GM12865 (cell line): ENCODE data around the gene CENPH.
A peak's percentile ranks its signal among the peaks of the same experiment; 100 is the strongest.
"Not testable (repeated sequence)": the region's sequence is repeated elsewhere in the genome, so short reads cannot be mapped to it uniquely, and the experiment has no call there.

Experiments
- DNase-seq: peaks from one replicate; pipeline ENCODE4 v3.0.0; 2010; ENCODE audit warnings: low read depth
- H3K4me3 ChIP-seq: 2 replicates; pipeline ENCODE4 v1.5.1; 2011; ENCODE audit warnings: mild to moderate bottlenecking, low read depth, low read length, control low read depth
- TF ChIP-seq, protein P1 (sequence below): IDR thresholded peaks from 2 replicates; pipeline ENCODE4 v1.5.1; 2011; ENCODE audit warnings: low read length, control low read depth, low read depth, inconsistent platforms; ENCODE audit not compliant: insufficient read depth; ENCODE audit errors: missing control alignments

CENPH gene

DNA sequence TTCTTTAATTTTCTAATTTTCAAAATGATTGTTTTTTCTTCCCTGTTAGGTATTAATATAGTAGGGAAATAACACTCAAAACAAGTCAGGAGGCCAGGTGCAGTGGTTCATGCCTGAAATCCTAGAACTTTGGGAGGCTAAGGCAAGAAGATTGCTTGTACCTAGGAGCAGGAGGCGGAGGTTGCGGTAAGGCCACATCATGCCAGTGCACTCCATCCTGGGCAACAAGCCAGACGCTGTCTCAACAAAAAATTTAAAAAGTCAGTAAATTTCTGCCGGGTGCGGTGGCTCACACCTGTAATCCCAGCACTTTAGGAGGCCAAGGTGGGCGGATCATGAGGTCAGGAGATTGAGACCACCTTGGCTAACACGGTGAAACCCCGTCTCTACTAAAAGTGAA lies 35.1 kb downstream of the CENPH start:
- DNase-seq = no peak

DNA sequence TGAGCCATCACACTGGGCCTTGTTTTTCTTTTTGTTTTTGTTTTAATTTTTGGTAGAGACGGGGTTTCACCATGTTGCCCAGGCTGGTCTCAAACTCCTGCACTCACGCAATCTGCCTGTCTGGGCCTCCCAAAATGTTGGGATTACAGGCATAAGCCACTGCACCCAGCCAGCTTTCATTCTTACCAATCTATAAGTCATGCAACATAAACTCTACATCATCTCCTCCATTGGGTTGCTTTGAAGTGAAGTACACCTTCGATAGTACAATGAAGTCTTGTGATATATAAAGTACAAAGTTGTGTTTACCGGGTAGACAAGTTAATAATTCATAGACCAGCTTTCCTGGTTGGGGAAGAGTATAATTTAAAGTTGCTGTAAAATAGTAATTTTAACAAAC lies 36.5 kb downstream of the CENPH start:
- no peak overlapping the region for H3K4me3 ChIP-seq
- no peak for DNase-seq
- TF ChIP-seq, protein P1, sequence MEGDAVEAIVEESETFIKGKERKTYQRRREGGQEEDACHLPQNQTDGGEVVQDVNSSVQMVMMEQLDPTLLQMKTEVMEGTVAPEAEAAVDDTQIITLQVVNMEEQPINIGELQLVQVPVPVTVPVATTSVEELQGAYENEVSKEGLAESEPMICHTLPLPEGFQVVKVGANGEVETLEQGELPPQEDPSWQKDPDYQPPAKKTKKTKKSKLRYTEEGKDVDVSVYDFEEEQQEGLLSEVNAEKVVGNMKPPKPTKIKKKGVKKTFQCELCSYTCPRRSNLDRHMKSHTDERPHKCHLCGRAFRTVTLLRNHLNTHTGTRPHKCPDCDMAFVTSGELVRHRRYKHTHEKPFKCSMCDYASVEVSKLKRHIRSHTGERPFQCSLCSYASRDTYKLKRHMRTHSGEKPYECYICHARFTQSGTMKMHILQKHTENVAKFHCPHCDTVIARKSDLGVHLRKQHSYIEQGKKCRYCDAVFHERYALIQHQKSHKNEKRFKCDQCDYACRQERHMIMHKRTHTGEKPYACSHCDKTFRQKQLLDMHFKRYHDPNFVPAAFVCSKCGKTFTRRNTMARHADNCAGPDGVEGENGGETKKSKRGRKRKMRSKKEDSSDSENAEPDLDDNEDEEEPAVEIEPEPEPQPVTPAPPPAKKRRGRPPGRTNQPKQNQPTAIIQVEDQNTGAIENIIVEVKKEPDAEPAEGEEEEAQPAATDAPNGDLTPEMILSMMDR = no peak

More for the DNA sequence above, 35.1 kb downstream of the CENPH start:
- H3K4me3 ChIP-seq = no peak overlapping the region
- TF ChIP-seq, protein P1 = no peak

DNA sequence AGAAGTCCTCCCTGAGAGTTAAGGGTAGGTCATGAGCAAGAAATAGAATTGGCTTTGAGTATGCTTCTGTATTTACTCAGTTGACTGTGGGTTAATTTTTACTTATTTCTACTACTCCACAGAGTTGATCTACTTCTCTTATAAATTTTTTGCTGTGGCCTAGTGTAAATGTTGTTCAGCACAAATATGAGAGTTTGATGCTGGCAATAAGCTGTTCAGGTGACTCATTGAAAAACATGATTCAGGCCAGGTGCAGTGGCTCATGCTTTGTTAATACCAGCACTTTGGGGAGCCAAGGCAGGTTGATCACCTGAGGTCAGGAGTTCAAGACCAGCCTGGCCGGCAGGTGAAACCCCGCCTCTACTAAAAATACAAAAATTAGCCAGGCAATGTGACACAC lies 40.8 kb downstream of the CENPH start:
- TF ChIP-seq, protein P1 = no peak
- DNase-seq = no peak
- H3K4me3 ChIP-seq = no peak overlapping the region

DNA sequence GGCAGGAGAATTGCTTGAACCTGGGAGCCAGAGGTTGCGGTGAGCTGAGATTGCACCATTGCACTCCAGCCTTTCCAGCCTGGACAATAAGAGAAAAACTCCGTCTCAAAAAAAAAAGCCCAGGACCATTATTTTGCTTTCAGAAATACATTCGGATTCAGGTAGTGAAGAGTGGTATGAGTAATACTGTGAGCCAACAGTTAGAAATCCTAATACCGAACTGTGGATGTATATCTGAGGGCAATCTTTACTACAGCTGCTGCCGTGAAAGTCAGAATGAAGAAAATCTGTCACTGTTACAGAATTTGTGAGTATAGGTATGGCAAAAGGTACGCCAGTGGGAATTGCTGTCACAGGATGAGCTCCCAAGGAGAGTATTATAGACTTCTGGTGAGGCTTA lies 41.9 kb downstream of the CENPH start:
- DNase-seq = no peak
- H3K4me3 ChIP-seq = no peak overlapping the region
- TF ChIP-seq, protein P1 = no peak

DNA sequence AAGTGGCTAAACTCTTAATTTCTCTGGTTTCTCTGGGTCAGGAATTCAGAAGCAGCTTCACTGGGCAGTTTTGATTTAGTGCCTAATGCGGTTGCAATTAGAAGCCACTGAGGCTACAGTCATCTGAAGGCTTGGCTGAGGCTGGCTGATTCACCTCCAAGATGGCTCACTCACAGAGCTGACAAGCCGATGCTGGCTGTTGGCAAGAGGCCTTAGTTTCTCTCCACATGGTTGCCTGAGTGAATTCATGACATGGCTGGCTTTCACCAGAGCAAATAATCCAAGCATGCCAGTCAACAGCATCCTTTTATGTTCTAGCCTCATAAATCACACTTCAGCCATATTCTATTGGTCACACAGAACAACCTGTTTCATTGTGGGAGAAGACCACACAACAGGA lies 42.5 kb downstream of the CENPH start:
- no peak overlapping the region for H3K4me3 ChIP-seq
- DNase-seq = no peak
- TF ChIP-seq, protein P1 = no peak

DNA sequence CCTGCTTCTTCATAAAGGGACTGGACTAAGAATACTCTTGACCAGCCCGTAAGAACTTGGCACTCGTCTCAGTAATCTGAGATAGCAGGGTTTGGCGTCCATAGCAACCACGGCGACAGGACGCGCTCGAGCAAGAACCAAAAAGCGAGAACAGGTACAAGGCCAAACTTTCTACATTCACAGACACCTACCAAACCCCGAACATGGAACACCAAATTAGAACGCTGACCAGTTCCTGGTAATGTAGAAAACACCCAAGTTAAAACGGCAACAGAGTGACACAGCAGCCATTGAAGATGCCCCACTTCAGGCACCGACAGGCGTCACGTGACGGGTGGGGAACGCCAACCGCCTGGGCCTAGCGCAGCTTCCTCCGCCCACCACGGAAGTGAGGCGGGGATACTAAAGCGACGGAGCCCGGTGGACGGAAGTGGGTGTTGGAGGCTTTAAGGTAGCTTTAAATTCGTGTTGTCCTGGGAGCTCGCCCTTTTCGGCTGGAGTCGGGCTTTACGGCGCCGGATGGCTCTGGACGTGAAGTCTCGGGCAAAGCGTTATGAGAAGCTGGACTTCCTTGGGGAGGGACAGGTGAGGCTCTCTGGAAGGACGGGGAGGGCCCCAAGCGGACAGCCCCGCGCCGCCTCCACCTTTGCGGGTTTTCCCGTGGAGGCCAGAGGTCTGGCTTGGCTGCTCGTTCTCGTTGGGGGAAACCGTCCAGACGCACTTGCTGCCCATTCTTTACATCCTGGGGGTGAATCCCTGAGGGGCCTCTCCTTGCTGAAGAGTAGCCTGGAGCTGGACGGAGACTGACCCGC lies 45.3 kb downstream of the CENPH start, which contains the start of gene CDK7:
Gene CDK7, plus strand, starts transcription at position 430 of the 812 bp plus-strand sequence. Its CDS starts 90 bp downstream, at position 520.
- peak; percentile 92 for DNase-seq
- TF ChIP-seq, protein P1 = no peak
- H3K4me3 ChIP-seq = peak within 1 kb of the TSS; percentile 71

DNA sequence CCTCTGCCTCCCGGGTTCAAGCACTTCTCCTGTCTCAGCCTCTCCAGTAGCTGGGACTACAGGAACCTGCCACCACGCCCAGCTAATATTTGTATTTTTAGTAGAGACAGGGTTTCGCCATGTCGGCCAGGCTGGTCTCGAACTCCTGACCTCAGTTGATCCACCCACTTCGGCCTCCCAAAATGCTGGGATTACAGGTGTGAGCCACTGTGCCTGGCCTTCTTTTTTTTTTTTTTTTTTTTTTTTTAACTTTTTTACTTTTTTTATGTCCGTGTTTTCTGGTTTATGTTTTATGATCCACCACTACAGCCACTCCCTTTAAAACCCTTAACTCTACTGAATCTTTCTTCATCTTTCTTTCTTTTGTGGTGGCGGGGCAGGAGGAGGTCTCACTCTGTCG lies 47.4 kb downstream of the CENPH start:
- not testable (repeated sequence) for DNase-seq, H3K4me3 ChIP-seq
